Activated CD4-positive, alpha-beta T cell treated with anti-CD3 and anti-CD28 coated beads for 48 hours (primary cell): ENCODE measurements around the gene TIMM10.
A peak's percentile ranks its signal among the peaks of the same experiment; 100 is the strongest.

Source experiments
- DNase-seq: peaks from one replicate; pipeline ENCODE4 v3.0.0-alpha.2; 2020

The TIMM10 gene

DNA sequence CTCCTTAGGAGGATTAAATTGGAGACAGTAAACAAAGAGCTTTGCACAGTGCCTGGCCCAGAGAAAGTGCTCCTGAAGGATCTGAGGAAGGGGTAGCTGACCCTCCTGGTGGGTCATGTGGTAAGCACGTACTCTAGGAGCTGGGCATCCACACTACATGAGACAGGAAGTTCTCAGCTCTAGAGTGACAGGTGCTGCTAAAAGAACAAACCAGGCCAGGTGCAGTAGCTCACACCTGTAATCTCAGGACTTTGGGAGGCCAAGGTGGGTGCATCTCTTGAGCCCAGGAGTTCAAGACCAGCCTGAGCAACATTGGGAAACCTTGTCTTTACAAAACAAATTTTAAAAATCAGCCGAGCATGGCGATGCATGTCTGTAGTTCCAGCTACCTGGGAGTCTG, 28.2 kb downstream of the TIMM10 start:
- no peak for DNase-seq

GRCh38 chr11:57501953-57502352, 28.6 kb downstream of the TIMM10 start:
- DNase-seq: no peak

- DNase-seq: no peak
These were observed 29.6 kb downstream of the TIMM10 start for GRCh38 chr11:57500926-57501325.

GRCh38 chr11:57500515-57500914, 30.0 kb downstream of the TIMM10 start:
- no peak for DNase-seq

- DNase-seq: no peak
These were observed 30.5 kb downstream of the TIMM10 start for GRCh38 chr11:57499983-57500461.

GRCh38 chr11:57499413-57499982, 31.1 kb downstream of the TIMM10 start:
- DNase-seq: peak; percentile 72

GRCh38 chr11:57498540-57498939, 32.0 kb downstream of the TIMM10 start:
- no peak for DNase-seq

- no peak for DNase-seq
These were observed 33.0 kb downstream of the TIMM10 start for GRCh38 chr11:57497303-57498247.

GRCh38 chr11:57496109-57496820, 34.3 kb downstream of the TIMM10 start:
- DNase-seq: no peak

- DNase-seq: peak; percentile 85
These were observed 36.7 kb downstream of the TIMM10 start for GRCh38 chr11:57493507-57494503.

GRCh38 chr11:57491371-57492061, 39.0 kb downstream of the TIMM10 start:
- peak; percentile 79 for DNase-seq

DNA sequence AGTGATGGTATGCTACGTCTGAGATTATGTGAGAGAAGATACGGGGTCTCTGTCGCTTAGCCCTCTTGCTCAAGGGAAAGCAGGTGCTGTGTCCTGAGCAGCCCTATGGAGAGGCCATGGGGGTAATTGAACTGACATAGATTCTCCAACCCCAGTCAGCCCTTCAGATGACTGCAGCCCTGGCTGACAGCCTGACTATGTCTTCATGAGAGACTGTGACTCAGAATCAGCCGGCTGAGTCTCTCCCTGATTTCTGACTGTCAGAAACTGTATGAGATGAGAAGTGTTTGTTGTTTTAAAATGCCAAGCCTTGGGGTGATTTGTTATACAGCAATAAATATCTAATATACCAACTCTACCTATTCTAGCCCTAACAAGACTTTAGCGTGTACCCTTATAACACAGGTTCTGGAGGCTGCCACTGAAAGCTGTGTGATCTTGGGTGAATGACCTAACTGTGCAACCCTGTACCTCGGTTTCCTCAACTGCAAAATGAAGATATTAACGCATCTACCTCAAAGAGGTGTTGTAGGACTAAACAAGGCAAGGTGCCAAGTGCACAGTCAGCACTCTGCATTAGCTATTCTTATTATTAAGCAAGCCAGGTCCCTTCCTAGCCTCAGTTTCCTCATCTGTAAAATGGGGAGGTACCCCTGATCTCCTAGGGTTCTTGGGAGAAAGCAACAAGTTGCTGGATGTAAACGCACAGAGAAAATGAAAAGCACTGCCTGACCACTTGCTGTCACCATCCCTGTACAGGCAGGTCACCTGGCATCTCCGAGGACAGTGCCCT, 39.9 kb downstream of the TIMM10 start:
- no peak for DNase-seq

- DNase-seq: no peak
These were observed 42.5 kb downstream of the TIMM10 start for GRCh38 chr11:57487920-57488659.

DNA sequence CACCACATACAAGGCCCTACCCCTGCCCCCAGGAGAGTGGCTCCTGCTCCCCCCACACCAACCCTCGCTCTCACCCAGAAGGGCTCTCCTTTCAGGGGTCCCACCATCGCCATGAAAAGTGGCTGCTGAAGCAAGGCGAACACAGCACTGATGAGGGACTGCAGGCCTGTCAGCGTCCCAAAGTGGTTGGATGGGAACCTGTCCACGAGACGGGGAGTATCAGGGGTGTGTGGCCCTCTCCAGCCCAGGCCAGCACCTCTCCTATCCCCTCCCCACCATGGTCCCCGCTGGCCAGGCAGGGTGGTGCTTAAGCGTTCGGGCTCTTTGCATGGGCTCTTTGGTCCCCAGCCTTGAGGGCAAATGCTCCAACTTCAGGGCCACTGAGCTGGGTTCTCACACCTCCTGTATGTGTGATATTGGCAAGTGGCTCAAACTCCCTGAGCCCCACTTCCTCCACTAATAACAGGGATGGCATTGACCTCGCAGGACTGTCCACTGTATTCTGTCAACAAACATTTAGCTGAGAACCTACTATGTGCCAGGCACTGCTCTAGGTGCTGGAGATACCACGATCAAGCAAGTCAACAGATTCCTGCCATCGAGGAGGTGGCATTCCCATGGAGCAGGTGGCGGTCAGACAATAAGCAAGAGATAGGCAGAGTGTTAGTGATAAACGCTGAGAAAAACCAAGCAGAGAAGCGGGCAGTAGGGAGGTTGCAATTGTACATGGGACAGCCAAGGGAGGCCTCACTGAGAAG, 43.4 kb downstream of the TIMM10 start:
- DNase-seq: no peak

- no peak for DNase-seq
These were observed 45.1 kb downstream of the TIMM10 start for GRCh38 chr11:57485217-57485990.

GRCh38 chr11:57484141-57484710, 46.3 kb downstream of the TIMM10 start:
- DNase-seq: no peak

DNA sequence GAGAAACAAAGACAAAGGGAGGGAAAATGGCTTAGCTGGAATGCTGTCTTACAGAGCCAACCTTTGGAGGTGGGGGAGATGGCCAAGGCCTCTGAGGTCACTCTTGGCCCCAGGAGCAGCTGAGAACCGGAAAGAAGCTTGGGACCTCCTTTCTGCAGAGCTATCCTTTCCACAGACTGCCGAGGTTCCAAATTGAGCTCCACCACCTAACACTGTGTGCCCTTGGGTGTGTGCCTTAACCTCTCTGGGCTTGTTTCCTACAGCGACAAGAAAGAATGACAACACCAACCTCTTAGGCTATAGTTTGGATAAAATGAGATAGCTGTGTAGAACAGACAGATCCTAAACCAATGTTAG, 47.0 kb downstream of the TIMM10 start:
- DNase-seq: no peak
